Heart right ventricle (tissue), 16 donors: ENCODE measurements around the gene BTBD9. TPM values are rescaled to one million over a fixed set of nuclear protein-coding genes. Genes with fewer than 3 reads are reported as not detected.

Experiments
- ATAC-seq, 8 donors: fragments of 200-7000 bp; cut with Tn5 transposase; one replicate each; pipeline ENCODE4 v1.9.1; 2020; ENCODE audit warnings: mild to moderate bottlenecking in 8 of 8, moderate library complexity in 8 of 8, moderate number of reproducible peaks in 1 of 8
- DNase-seq, 2 donors: peaks; one replicate each; pipeline ENCODE4 v3.0.0-alpha.2; 2020
- H3K27ac ChIP-seq, 10 donors: fragments of 200-600 bp; sonication (generic) in 2 of 10; one replicate each; pipeline versions ENCODE4 v1.5.0 to v1.8.0; 2020 to 2022; ENCODE audit warnings: mild to moderate bottlenecking in 3 of 10
- H3K27me3 ChIP-seq, 7 donors: fragments of 200-600 bp; one replicate each; pipeline ENCODE4 v1.8.0; 2021 to 2022; ENCODE audit warnings: mild to moderate bottlenecking in 2 of 7
- H3K36me3 ChIP-seq, 9 donors: fragments of 200-600 bp; sonication (generic) in 1 of 9; one replicate each; pipeline versions ENCODE4 v1.5.0 to v1.8.0; 2020 to 2022; ENCODE audit warnings: mild to moderate bottlenecking in 2 of 9
- H3K4me1 ChIP-seq, 9 donors: fragments of 200-600 bp; sonication (generic) in 1 of 9; one replicate each; pipeline versions ENCODE4 v1.5.0 to v1.8.0; 2020 to 2022; ENCODE audit warnings: mild to moderate bottlenecking in 4 of 9
- H3K4me3 ChIP-seq, 10 donors: fragments of 200-600 bp; sonication (generic) in 2 of 10; one replicate each; pipeline versions ENCODE4 v1.5.0 to v1.8.0; 2020 to 2022; ENCODE audit warnings: mild to moderate bottlenecking in 7 of 10, moderate library complexity in 2 of 10
- H3K9me3 ChIP-seq, 11 donors: fragments of 200-600 bp in 10 of 11; sonication (generic) in 2 of 11; one replicate each; pipeline versions ENCODE4 v1.5.0 to v1.8.0; 2013 to 2022; ENCODE audit warnings: mild to moderate bottlenecking in 2 of 11, control low read depth in 1 of 11, moderate library complexity in 1 of 11
- CTCF ChIP-seq, 9 donors: fragments of 200-600 bp; sonication (generic) in 2 of 9; IDR thresholded peaks; one replicate each; pipeline versions ENCODE4 v1.5.0 to v1.8.0; 2021 to 2022; ENCODE audit warnings: antibody characterized with exemption in 9 of 9, mild to moderate bottlenecking in 5 of 9, moderate library complexity in 1 of 9
- WGBS, 2 donors: extraction: QIAGEN DNeasy Blood & Tissue Kit; methylation state at CpG; one replicate each; pipeline ENCODE4 v1.1.7; 2013; ENCODE audit warnings: inconsistent platforms in 1 of 2; 5-methylcytosine and 5-hydroxymethylcytosine counted together
- intact Hi-C, 10 donors: fragments of 100-400 bp; cut with DNase I; formaldehyde crosslinking; loops; one replicate each; pipeline versions ENCODE4 v1.11.1 to v1.14.2; 2022
- polyA plus RNA-seq, 2 donors: library from polyadenylated mRNA; stranded (reverse); fragments of 200-250 nt; gene quantifications; one replicate each; pipeline ENCODE4 v1.2.3, GENCODE V29; 2013
- total RNA-seq, 10 donors: library from RNA; stranded (reverse); fragmentation: NEBNext Ultra II Directional in 3 of 10; extraction: Animal tissue kit (Norgen Biotek cat#: 25700) in 3 of 10; gene quantifications; one replicate each; pipeline versions ENCODE4 v1.2.1 to v1.2.4, GENCODE V29; 2021 to 2023
- donor health status: Arrhythmogenic right ventricular cardiomyopathy.
- donor health status: ischemic (EF 13 %, LVEDD 7.1; RV severe dilation, severe dysfunction).
- donor health status: healthy with polysubstance abuse.
- donor health status: DM: no; HTN: yes; CAD: no.
- donor health status: DM: no; HTN: no; CAD: no.
- donor health status: ischemic (EF 25% LVEDD 6.9; RV normal size, moderate dysfunction).
- donor health status: ischemic (EF 25% LVEDD 5.7; RV mildly dilated, moderate dysfunction).
- donor health status: healthy.
- donor health status: DM: yes; HTN: yes; CAD: no.
- donor health status: Ischemic cardiomyopathy.
- donor health status: ischemic (EF 35%, LVEDD 5.7; RV mildly dilated, moderate dysfunction).
- donor health status: nonischemic (EF 11% LVEDD 7.7; RV severe dilation, severe dysfunction).
- donor health status: DM: yes; HTN: yes; CAD: no.
- donor health status: PGD.
- donor health status: ischemic (EF 29% LVEDD 5.4; RV normal size, mild dysfunction).
- donor health status: nonischemic (EF 23%, LVEDD 6.1; RV moderate dilation, normal function).

BTBD9 gene
- total and polyA plus RNA-seq, 12 donors = 4.2 to 27.7 (median 18.3) TPM

GRCh38 chr6:38673397-38674165 lies 33.9 kb upstream of the BTBD9 start:
- no peak for TF ChIP-seq CTCF (IDR thresholded peaks at IDR 0.05)
- Histone ChIP-seq H3K27ac (no peak overlapping the region), H3K9me3 (no peaks in the 10 kb centered on the region), H3K4me1 (no peaks in the 10 kb centered on the region), H3K36me3 (peaks cover 0 to 40% (median 6%) of the 10 kb centered on the region in 9 donors), H3K4me3 (no peak overlapping the region), H3K27me3 (no peaks in the 10 kb centered on the region)
- intact Hi-C loops = loop anchor here in 1 of 10 donors (10.0 kb wide), 1 partner anchor 179 kb away; no protein-coding TSS in a partner anchor
- ATAC-seq = peak in 2 of 8 donors; percentile 26 to 52
- no peak for DNase-seq
- 44 to 46% methylated on average over 9 of the region's 9 CpGs for WGBS, 2 donors

GRCh38 chr6:38671885-38672467 lies 32.2 kb upstream of the BTBD9 start:
- DNase-seq (peak in 1 of 2 donors; percentile 14), ATAC-seq (peak in 3 of 8 donors; percentile 54 to 62 (median 58))
- Histone ChIP-seq H3K9me3 (no peaks in the 10 kb centered on the region), H3K27ac (no peak overlapping the region), H3K36me3 (peaks cover 0 to 25% (median 5%) of the 10 kb centered on the region in 9 donors), H3K4me3 (no peak overlapping the region), H3K27me3 (no peaks in the 10 kb centered on the region), H3K4me1 (no peaks in the 10 kb centered on the region)
- WGBS, 2 donors = 7 to 9% methylated on average over 2 of the region's 2 CpGs
- intact Hi-C loops = loop anchor here in 1 of 10 donors (10.0 kb wide), 1 partner anchor 177 kb away; no protein-coding TSS in a partner anchor
- TF ChIP-seq CTCF (IDR thresholded peaks at IDR 0.05) = peak; percentile 35 to 81 (median 75)

GRCh38 chr6:38658418-38659167 lies 18.9 kb upstream of the BTBD9 start:
- no peak overlapping the region for H3K4me3 ChIP-seq
- H3K4me1 ChIP-seq = no peaks in the 10 kb centered on the region
- H3K36me3 ChIP-seq = peaks cover 0 to 34% (median 0%) of the 10 kb centered on the region in 9 donors
- H3K9me3 ChIP-seq = no peaks in the 10 kb centered on the region
- ATAC-seq (no peak), DNase-seq (no peak)
- H3K27ac ChIP-seq = no peak overlapping the region
- intact Hi-C loops = no loop called here
- 94 to 97% methylated on average over 3 of the region's 3 CpGs for WGBS, 2 donors
- TF ChIP-seq CTCF (IDR thresholded peaks at IDR 0.05) = no peak
- no peaks in the 10 kb centered on the region for H3K27me3 ChIP-seq

- ATAC-seq = no peak
- H3K4me1 ChIP-seq = no peaks in the 10 kb centered on the region
- peaks cover 0 to 34% (median 0%) of the 10 kb centered on the region in 9 donors for H3K36me3 ChIP-seq
- no peak for DNase-seq
- no peak overlapping the region for H3K27ac ChIP-seq
- H3K4me3 ChIP-seq = no peak overlapping the region
- H3K9me3 ChIP-seq = no peaks in the 10 kb centered on the region
- H3K27me3 ChIP-seq = no peaks in the 10 kb centered on the region
- intact Hi-C loops = no loop called here
- 94 to 98% methylated on average over 1 of the region's 1 CpG for WGBS, 2 donors
- TF ChIP-seq CTCF (IDR thresholded peaks at IDR 0.05) = no peak
Observed at GRCh38 chr6:38656896-38657295, 17.2 kb upstream of the BTBD9 start.
